AG04450 (cell line): ENCODE measurements around the gene MB. TPM values are rescaled to one million over a fixed set of nuclear protein-coding genes. Genes with fewer than 3 reads are reported as not detected.
"Not testable (repeated sequence)": the region's sequence is repeated elsewhere in the genome, so short reads cannot be mapped to it uniquely, and the experiment has no call there.

Source experiments
- CTCF ChIA-PET: fragments of 300-600, 350-600 bp; formaldehyde crosslinking; extraction: SDS; loops from one replicate; lab custom pipeline; 2022; ENCODE audit warnings: antibody characterized with exemption, inconsistent platforms; lab: Charles Lee
- POLR2A ChIA-PET: fragments of 350-600 bp; formaldehyde crosslinking; extraction: SDS; loops from one replicate; lab custom pipeline; 2021; ENCODE audit warnings: antibody characterized with exemption, inconsistent platforms; lab: Yijun Ruan, JAX
- DNase-seq: peaks from one replicate; pipeline ENCODE4 v3.0.0-alpha.2; 2011; ENCODE audit warnings: low read depth, low spot score
- H3K27ac ChIP-seq: one replicate; pipeline ENCODE4 v1.5.1; 2012; ENCODE audit warnings: low read depth, low read length, control low read depth
- H3K27me3 ChIP-seq: one replicate; pipeline ENCODE4 v1.6.0; 2012; ENCODE audit warnings: low read length; ENCODE audit not compliant: control insufficient read depth, insufficient read depth
- H3K4me3 ChIP-seq: 2 replicates; pipeline ENCODE4 v1.5.1; 2011; ENCODE audit warnings: mild to moderate bottlenecking, low read depth, low read length, control low read depth
- H3K9me3 ChIP-seq: 2 replicates; pipeline ENCODE4 v1.5.1; 2012; ENCODE audit warnings: low read length; ENCODE audit not compliant: control insufficient read depth, insufficient read depth
- polyA plus RNA-seq: library from polyadenylated mRNA; depleted of rRNA; stranded (reverse); fragments of >200 nt; gene quantifications from 2 replicates; pipeline ENCODE4 v1.2.3, GENCODE V29; 2011
- TF ChIP-seq, protein P1 (sequence below): IDR thresholded peaks from 2 replicates; pipeline ENCODE4 v1.5.1; 2011; ENCODE audit warnings: low read depth, low read length, control low read depth, inconsistent platforms

MB gene
- polyA plus RNA-seq, 1 experiment = not detected

DNA sequence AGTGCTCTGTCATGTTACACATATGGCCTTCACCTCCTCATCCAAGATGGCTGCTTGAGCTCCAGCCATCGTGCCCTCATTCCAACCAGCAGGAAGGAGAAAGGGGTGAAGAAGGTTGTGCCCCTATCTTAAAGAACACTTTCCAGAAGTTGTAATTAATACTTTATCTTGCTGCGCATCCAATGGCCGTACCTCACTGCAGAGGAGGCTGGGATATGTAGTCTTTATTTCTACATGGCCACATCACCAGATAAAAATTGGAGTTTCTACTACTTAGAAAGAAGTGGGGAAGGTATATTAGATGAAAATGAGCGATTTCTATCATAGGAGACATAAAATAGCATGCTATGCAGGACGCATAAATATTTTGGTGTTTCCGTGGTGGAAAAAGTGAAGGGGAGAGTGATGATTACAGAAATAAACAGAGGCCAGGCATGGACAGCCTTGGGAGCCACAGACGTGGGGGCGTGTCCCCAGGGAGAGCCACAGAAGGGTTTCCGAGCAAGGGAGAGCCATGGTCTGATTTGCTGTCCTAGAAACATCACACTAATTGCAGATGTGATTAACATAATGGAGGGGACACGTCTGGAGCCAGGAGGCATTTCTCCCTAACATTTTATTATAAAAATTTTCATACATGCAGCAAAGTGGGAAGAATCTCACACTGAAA is 8.8 kb upstream of the MB start:
- ChIA-PET CTCF (interaction anchor here (1.2 to 2.2 kb wide), 5 partner anchors 209 to 499 kb away, joined by 3 to 16 read pairs (median 5); no protein-coding TSS in a partner anchor), POLR2A (no interaction called here)
- Histone ChIP-seq H3K4me3 (no peak overlapping the region), H3K27me3 (no peaks in the 10 kb centered on the region), H3K27ac (no peak overlapping the region), H3K9me3 (no peaks in the 10 kb centered on the region)
- no peak for DNase-seq
- TF ChIP-seq, protein P1, sequence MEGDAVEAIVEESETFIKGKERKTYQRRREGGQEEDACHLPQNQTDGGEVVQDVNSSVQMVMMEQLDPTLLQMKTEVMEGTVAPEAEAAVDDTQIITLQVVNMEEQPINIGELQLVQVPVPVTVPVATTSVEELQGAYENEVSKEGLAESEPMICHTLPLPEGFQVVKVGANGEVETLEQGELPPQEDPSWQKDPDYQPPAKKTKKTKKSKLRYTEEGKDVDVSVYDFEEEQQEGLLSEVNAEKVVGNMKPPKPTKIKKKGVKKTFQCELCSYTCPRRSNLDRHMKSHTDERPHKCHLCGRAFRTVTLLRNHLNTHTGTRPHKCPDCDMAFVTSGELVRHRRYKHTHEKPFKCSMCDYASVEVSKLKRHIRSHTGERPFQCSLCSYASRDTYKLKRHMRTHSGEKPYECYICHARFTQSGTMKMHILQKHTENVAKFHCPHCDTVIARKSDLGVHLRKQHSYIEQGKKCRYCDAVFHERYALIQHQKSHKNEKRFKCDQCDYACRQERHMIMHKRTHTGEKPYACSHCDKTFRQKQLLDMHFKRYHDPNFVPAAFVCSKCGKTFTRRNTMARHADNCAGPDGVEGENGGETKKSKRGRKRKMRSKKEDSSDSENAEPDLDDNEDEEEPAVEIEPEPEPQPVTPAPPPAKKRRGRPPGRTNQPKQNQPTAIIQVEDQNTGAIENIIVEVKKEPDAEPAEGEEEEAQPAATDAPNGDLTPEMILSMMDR = no peak

DNA sequence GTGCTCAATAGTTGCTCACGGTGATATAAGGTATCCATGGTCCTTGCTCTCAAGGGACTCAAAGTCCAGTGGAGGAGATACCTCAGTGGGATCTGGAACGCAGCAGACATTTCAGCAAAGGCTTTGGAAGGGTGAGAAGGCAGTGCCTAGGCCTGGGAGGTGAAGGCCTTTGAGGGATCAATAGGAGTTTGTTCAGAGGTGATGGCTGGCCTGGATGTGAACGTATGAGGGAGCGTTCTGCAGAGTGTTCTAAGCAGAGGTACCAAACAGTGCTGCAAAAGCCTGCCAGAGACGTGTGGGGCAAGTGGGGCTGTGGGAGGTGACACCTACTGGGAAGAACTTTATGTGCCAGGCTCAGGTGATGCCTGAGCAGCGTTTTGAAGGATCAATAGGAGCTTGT is 7.4 kb upstream of the MB start:
- Histone ChIP-seq H3K27ac (no peak overlapping the region), H3K27me3 (peaks cover 2% of the 10 kb centered on the region), H3K4me3 (no peak overlapping the region), H3K9me3 (no peaks in the 10 kb centered on the region)
- TF ChIP-seq, protein P1 = no peak
- DNase-seq = no peak
- POLR2A ChIA-PET = no interaction called here
- CTCF ChIA-PET = interaction anchor here (1.0 to 1.2 kb wide), 2 partner anchors 11 to 273 kb away, joined by 3 read pairs; no protein-coding TSS in a partner anchor

- H3K27ac ChIP-seq, H3K4me3 ChIP-seq, POLR2A ChIA-PET, H3K9me3 ChIP-seq, H3K27me3 ChIP-seq, DNase-seq: not testable (repeated sequence)
- CTCF ChIA-PET = interaction anchor here (1.0 kb wide), 1 partner anchor 11 kb away, joined by 3 read pairs; no protein-coding TSS in a partner anchor
Measured at GRCh38 chr22:35623885-35624284, 6.8 kb upstream of the MB start.

DNA sequence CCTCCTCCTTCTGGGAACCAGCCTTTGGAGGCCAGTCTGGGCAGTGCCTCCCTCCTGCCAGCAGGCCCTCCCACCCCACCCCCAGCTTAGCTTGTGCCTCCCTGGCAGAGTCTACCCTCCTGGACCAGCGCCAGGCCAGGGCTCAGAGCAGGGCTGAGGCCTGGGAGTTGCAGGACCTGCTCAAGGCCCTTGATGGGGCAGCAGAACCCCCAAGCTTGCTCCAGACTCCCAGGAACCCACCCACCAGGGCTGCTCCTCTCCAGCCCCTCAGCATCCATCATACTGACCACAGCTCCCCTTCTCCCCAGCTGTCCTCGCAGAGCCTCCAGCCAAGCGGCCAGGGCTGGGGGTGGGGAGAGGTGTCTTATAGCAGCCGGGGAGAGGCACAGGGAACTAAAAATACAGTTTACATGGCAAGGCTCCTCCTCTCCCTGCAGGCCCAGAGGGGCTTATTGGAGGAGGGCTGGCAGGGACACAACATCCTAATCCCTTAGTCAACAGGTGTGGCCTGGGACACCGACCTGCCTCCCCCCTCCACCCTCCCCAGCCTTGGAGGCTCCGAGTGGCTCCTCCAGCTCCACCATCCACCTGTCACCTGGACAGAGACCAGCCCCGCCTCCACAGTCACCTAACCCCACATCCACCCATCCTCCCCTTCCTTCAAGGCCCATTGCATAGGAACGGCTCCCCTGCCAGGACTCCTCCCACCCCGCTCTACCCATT is 5.2 kb upstream of the MB start:
- CTCF ChIA-PET = interaction anchor here (1.4 to 3.0 kb wide), 3 partner anchors 192 to 271 kb away, joined by 3 to 15 read pairs (median 12); no protein-coding TSS in a partner anchor

DNA sequence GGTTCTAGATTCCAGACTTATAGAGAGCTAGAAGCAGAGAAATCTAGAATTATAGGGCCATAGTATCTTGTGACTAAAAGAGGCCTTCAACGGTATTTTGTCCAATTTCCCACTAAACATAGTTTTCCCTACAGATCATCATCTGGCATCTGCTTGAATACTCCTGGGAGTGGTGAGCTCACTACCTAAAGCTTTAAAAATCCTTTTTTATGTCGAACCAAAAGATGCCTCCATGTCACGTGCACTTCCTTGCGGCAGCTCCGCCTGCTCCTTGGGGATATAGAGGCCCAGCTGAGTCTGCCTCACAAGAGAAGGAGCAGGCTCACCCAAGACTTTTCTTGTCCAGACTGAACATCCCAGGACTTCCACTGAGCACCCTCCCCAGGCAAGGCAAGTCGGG is 4.3 kb upstream of the MB start:
- DNase-seq = no peak
- TF ChIP-seq, protein P1 = no peak
- Histone ChIP-seq H3K4me3 (no peak overlapping the region), H3K27me3 (peaks cover 4% of the 10 kb centered on the region), H3K27ac (no peak overlapping the region), H3K9me3 (no peaks in the 10 kb centered on the region)
- POLR2A ChIA-PET = no interaction called here
- CTCF ChIA-PET = interaction anchor here (0.9 to 3.0 kb wide), 5 partner anchors 10 to 503 kb away, joined by 3 to 15 read pairs (median 4); no protein-coding TSS in a partner anchor

More for the DNA sequence above, 5.2 kb upstream of the MB start:
- H3K27me3 ChIP-seq = peaks cover 2% of the 10 kb centered on the region
- TF ChIP-seq, protein P1 = no peak
- no peak overlapping the region for H3K27ac ChIP-seq
- H3K9me3 ChIP-seq = no peaks in the 10 kb centered on the region
- POLR2A ChIA-PET = no interaction called here
- no peak for DNase-seq
- H3K4me3 ChIP-seq = no peak overlapping the region
